ENCODE results near the gene TOP3B.

GRCh38 chr22:21974058-21974649 lies 8.4 kb downstream of the TOP3B start:
- TF ChIP-seq CTCF (IDR thresholded peaks at IDR 0.05; ENCODE audit: insufficient read depth, low read length, poor library complexity, severe bottlenecking), result no peak
- TF ChIP-seq EZH2phosphoT487 (conservative IDR thresholded peaks at IDR 0.05; ENCODE audit: low read length), result no peak

Measured in SU-DHL-6 (cell line).